M059J (cell line): ENCODE results near the gene UNC45A. TPM values are rescaled to one million over a fixed set of nuclear protein-coding genes. Genes with fewer than 3 reads are reported as not detected.
"Not testable (repeated sequence)": the region's sequence is repeated elsewhere in the genome, so short reads cannot be mapped to it uniquely, and the experiment has no call there.

Source experiments
- DNase-seq: peaks from one replicate; pipeline ENCODE4 v3.0.0-alpha.2; 2012; ENCODE audit warnings: low read depth
- total RNA-seq: library from RNA; depleted of rRNA; stranded (reverse); fragments of >200 nt; shearing (Covaris generic); gene quantifications from 2 replicates; pipeline ENCODE4 v1.2.3, GENCODE V29; 2014

Gene UNC45A
- total RNA-seq, 1 experiment from 2014 or later: 54.9 TPM

GRCh38 chr15:90902840-90903732 is 32.0 kb upstream of the UNC45A start, which contains the start of gene MAN2A2:
TSS of gene MAN2A2 (plus strand) at chr15:90903302. CDS start at chr15:90904208, 906 bp downstream.
- peak; percentile 54 for DNase-seq

- DNase-seq: no peak
Measured at GRCh38 chr15:90903733-90904536, 31.1 kb upstream of the UNC45A start.

GRCh38 chr15:90904746-90905145 is 30.3 kb upstream of the UNC45A start:
- DNase-seq: no peak

GRCh38 chr15:90905306-90906180 is 29.5 kb upstream of the UNC45A start:
- no peak for DNase-seq

- no peak for DNase-seq
Measured at GRCh38 chr15:90906181-90906849, 28.8 kb upstream of the UNC45A start.

GRCh38 chr15:90907051-90907660 is 27.9 kb upstream of the UNC45A start:
- no peak for DNase-seq

- no peak for DNase-seq
Measured at GRCh38 chr15:90907838-90908507, 27.1 kb upstream of the UNC45A start.

GRCh38 chr15:90909449-90909848 is 25.6 kb upstream of the UNC45A start:
- not testable (repeated sequence) for DNase-seq

GRCh38 chr15:90909976-90910375 is 25.1 kb upstream of the UNC45A start:
- DNase-seq: no peak

- no peak for DNase-seq
Measured at GRCh38 chr15:90910441-90911301, 24.4 kb upstream of the UNC45A start.

GRCh38 chr15:90911302-90911623 is 23.8 kb upstream of the UNC45A start:
- DNase-seq: no peak

- DNase-seq: no peak
Measured at GRCh38 chr15:90911906-90912769, 22.9 kb upstream of the UNC45A start.

GRCh38 chr15:90912770-90913075 is 22.4 kb upstream of the UNC45A start:
- DNase-seq: no peak

- DNase-seq: no peak
Measured at GRCh38 chr15:90913398-90913944, 21.6 kb upstream of the UNC45A start.

- DNase-seq: no peak
Measured at GRCh38 chr15:90914305-90915080, 20.6 kb upstream of the UNC45A start.

- no peak for DNase-seq
Measured at GRCh38 chr15:90915216-90915807, 19.8 kb upstream of the UNC45A start.
